ENCODE results near the gene PRKAR1B. TPM values are rescaled to one million over a fixed set of nuclear protein-coding genes. Genes with fewer than 3 reads are reported as not detected.
"Not testable (repeated sequence)": the region's sequence is repeated elsewhere in the genome, so short reads cannot be mapped to it uniquely, and the experiment has no call there.

Gene PRKAR1B
- total RNA-seq, 2 donors from 2014 or later: 12.1 to 54.1 TPM

- DNase-seq (ENCODE audit: low spot score in 2 of 2): no peak
- no peak for ATAC-seq
- Mint-ChIP-seq H3K27ac (no peak overlapping the region), H3K9me3 (peaks cover 0 to 6% of the 10 kb centered on the region in 2 donors), H3K36me3 (peaks cover 4 to 14% of the 10 kb centered on the region in 2 donors)
Observed at GRCh38 chr7:659306-659847, 67.7 kb downstream of the PRKAR1B start.

DNA sequence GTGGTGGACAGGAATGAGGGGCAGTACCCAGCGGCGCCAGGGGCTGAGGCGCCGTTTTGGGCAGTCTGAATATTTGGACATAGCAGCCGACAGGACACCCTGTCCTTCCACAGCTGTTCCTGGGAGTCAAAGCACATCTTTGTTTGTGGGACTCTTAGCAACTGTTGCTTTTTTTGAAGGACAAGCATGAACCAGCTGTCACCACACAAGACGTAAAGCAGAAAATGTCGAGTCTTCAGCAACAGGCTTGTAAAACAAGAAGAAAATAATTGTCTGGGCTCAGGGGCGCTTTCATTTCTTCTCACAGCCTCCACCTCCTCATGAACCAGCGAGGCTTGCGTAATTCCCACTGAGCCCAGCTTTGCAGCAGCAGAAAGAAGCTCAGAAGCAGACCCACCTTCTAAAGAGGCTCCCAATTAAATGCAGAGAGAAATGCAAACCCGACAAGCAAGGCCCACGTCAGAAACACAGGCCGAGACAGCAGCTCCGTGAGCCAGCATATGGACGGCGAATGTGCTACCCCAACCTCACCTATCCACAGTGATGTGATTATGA, 69.4 kb downstream of the PRKAR1B start:
- no peak for ATAC-seq
- no peak overlapping the region for H3K27ac Mint-ChIP-seq
- DNase-seq (ENCODE audit: low spot score in 2 of 2): no peak

DNA sequence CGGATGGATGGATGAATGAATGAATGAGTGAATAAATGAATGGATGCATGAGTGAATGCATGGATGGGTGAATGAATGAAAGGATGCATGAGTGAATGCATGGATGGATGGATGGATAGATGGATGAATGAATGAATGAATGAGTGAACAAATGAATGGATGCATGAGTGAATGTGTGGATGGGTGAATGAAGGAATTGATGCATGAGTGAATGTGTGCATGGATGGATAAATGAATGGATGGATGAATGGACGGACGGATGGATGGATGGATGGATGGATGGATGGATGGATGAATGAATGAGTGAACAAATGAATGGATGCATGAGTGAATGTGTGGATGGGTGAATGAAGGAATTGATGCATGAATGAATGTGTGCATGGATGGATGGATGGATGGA, 70.1 kb downstream of the PRKAR1B start:
- H3K27ac Mint-ChIP-seq; H3K9me3 Mint-ChIP-seq; DNase-seq (ENCODE audit: low spot score in 2 of 2); ATAC-seq: not testable (repeated sequence)
- H3K36me3 Mint-ChIP-seq: peaks cover 4 to 14% of the 10 kb centered on the region in 2 donors

More for the DNA sequence above, 69.4 kb downstream of the PRKAR1B start:
- Mint-ChIP-seq H3K9me3 (peaks cover 0 to 6% of the 10 kb centered on the region in 2 donors), H3K36me3 (peaks cover 4 to 14% of the 10 kb centered on the region in 2 donors)

- no peak overlapping the region for H3K27ac Mint-ChIP-seq
- peaks cover 4 to 14% of the 10 kb centered on the region in 2 donors for H3K36me3 Mint-ChIP-seq
- DNase-seq (ENCODE audit: low spot score in 2 of 2): no peak
Observed at GRCh38 chr7:655758-656157, 71.3 kb downstream of the PRKAR1B start.

DNA sequence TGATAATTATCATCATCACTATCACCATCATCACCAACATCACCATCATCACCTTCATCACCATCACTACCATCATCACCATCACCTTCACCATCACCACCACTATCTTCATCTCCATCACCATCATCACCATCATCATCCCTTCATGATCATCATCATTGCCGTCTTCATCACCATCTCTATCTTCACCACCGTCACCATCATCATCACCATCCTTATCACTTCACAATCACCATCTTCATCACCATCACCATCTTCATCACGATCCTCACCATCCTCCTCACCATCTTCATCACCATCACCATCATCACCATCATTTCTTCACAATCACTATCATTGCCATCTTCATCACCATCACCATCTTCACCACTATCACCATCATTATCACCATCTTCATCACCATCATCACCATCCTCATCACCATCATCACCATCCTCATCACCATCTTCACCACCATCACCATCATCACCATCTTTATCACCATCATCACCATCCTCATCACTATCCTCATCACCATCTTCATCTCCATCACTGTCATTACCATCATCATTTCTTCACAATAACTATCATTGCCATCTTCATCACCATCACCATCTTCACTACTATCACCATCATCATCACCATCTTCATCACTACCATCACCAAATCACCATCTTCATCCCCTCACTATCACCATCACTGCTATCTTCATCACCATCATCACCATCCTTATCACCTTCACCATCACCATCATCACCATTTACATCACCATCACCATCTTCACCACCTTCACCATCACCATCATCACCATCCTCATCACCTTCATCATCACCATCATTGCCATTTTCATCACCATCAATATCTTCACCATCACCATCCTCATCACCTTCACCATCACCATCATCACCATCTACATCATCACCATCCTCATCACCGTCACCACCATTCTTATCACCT, 73.0 kb downstream of the PRKAR1B start:
- peaks cover under 1 to 3% of the 10 kb centered on the region in 2 donors for H3K36me3 Mint-ChIP-seq
- no peak for ATAC-seq
- no peak overlapping the region for H3K27ac Mint-ChIP-seq
- H3K9me3 Mint-ChIP-seq: peaks cover 0 to 2% of the 10 kb centered on the region in 2 donors
- no peak for DNase-seq (ENCODE audit: low spot score in 2 of 2)

More at GRCh38 chr7:655758-656157, 71.3 kb downstream of the PRKAR1B start:
- H3K9me3 Mint-ChIP-seq: peaks cover 0 to 6% of the 10 kb centered on the region in 2 donors
- ATAC-seq: peak in 1 of 2 donors; percentile 28

DNA sequence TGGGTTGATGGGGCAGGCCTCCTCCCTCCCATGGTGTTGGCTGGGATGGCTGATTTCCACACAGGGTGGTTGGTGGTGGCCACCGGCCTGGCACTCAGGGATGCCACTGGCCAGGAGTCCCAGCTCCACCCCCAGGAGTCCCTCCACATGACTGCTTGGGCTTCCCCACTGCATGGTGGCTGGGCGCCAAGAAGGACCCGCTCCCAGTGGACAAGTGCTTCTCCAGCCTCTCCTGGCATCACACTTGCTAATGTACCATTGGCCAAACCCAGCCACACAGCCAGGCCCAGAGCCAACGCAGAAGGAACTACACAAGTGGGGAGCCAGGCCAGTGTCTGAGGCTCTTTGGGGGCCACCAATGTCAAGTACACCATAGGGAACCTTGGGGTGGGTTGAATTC, 74.2 kb downstream of the PRKAR1B start:
- H3K36me3 Mint-ChIP-seq: no peaks in the 10 kb centered on the region
- H3K9me3 Mint-ChIP-seq: no peaks in the 10 kb centered on the region
- H3K27ac Mint-ChIP-seq: no peak overlapping the region
- ATAC-seq (no peak), DNase-seq (ENCODE audit: low spot score in 2 of 2) (no peak)

DNA sequence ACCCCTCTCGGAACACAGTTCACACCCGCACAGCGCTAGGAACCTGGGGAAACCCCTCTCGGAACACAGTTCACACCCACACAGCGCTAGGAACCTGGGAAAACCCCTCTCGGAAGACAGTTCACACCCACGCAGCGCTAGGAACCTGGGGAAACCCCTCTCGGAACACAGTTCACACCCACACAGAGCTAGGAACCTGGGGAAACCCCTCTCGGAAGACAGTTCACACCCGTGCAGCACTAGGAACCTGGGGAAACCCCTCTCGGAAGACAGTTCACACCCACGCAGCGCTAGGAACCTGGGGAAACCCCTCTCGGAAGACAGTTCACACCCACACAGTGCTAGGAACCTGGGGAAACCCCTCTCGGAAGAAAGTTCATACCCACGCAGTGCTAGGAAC, 74.9 kb downstream of the PRKAR1B start:
- not testable (repeated sequence) for H3K27ac Mint-ChIP-seq; ATAC-seq; DNase-seq (ENCODE audit: low spot score in 2 of 2); H3K36me3 Mint-ChIP-seq; H3K9me3 Mint-ChIP-seq

DNA sequence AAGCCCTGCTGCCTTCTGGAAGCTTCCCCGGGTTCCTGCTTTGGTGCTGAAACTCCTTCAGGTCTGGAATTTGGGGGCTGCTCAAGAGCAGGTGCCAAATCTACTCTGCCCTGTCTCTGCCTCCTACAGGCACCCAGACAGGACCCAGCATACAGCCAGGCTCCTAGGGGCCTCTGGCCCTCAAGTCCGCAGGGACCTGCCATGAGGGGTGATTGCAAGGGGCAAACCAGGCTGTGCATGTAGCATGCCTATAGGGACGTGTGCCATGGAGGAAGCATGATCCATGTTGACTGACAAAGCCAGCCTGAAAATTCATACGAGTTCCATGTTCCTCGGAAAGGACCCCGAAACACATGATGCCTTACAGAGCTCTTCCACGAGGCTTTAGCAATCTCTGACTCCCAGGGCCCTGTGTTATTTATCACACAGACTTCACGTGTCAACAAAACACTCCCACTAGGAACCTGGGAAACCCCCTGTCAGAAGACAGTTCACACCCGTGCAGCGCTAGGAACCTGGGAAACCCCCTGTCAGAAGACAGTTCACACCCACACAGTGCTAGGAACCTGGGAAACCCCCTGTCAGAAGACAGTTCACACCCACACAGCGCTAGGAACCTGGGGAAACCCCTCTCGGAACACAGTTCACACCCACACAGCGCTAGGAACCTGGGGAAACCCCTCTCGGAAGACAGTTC, 75.9 kb downstream of the PRKAR1B start:
- Mint-ChIP-seq H3K9me3 (no peaks in the 10 kb centered on the region), H3K36me3 (no peaks in the 10 kb centered on the region), H3K27ac (no peak overlapping the region)
- ATAC-seq (no peak), DNase-seq (ENCODE audit: low spot score in 2 of 2) (no peak)

DNA sequence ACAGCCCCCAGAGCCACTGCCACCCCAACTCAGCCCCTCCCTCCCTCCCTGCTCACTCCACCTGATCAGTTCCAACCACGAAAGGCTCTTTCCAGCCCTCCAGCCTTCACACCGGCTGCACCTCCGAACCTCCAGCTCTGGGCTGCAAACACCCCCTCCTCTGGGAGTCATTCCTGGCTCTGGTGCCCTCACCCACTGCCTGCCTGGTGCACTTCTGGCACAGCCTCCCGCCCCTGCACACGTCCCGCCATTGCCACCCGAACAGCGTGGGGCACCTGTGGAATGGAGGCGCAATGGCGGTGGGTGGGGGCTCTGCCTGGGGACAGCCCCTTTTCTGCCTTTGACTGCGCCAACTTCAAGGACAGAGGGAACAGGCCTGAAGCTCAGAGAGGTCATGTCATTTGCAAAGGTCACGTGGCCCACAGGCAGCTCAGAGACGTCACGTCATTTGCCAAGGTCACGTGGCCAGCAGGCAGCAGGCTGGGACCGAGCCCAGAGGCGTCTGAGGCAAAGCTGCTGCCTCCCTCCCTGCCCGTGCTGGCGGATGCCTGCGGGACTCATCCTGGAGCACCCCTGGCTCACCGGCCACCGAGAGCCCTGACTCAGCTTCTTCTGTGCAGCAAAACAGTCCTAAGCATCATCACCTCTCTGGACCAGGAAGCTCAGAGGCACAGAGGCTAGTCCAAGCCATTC, 76.6 kb downstream of the PRKAR1B start:
- ATAC-seq: no peak
- Mint-ChIP-seq H3K9me3 (no peaks in the 10 kb centered on the region), H3K27ac (no peak overlapping the region)

DNA sequence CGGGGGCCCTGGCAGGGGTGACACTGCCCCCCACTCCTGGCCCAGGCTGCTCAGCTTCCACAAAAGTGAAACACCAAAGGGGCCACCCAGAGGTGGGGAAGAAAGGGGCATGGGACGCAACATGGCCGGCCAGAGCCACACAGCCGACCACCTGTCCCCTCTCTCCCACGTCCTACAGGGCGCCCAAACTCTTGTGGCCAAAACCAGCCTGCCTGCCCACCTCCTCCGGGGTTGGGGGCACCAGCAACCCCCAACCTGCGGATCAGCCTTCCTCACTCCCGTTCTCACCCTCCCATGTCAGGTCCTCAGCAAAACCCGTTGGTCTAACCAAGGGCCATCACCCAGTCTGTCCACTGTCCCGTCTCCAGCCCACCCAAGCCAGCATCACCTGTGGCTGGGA, 80.1 kb downstream of the PRKAR1B start:
- peaks cover 6 to 14% of the 10 kb centered on the region in 2 donors for H3K36me3 Mint-ChIP-seq
- no peaks in the 10 kb centered on the region for H3K9me3 Mint-ChIP-seq
- ATAC-seq: no peak
- no peak overlapping the region for H3K27ac Mint-ChIP-seq
- DNase-seq (ENCODE audit: low spot score in 2 of 2): no peak

More for the DNA sequence above, 76.6 kb downstream of the PRKAR1B start:
- DNase-seq (ENCODE audit: low spot score in 2 of 2): no peak
- H3K36me3 Mint-ChIP-seq: no peaks in the 10 kb centered on the region

- Mint-ChIP-seq H3K36me3 (peaks cover 6 to 16% of the 10 kb centered on the region in 2 donors), H3K9me3 (no peaks in the 10 kb centered on the region)
- no peak for ATAC-seq
Observed at GRCh38 chr7:646487-646886, 80.6 kb downstream of the PRKAR1B start.

DNA sequence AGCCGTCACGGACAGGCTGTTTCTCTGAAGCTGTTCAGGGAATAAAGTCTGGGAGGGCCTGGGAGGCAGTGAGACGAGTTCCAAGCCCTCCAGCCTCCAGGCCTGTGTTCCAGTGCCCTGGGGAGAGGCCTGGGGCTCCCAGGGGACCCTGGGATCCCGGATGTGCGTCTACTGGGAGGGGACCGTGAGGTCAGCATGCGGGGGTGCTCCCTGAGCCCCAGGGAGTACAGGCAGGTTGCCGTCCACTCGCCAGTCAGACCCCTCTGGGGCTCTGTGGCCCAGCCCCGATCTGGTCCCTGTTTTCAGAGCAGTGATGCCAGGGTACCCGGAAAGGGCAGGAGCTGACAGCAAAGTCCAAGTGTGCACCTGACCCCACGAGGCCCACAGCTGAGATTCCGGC, 81.5 kb downstream of the PRKAR1B start:
- Mint-ChIP-seq H3K27ac (no peak overlapping the region), H3K9me3 (no peaks in the 10 kb centered on the region)

More at GRCh38 chr7:646487-646886, 80.6 kb downstream of the PRKAR1B start:
- H3K27ac Mint-ChIP-seq: no peak overlapping the region
- no peak for DNase-seq (ENCODE audit: low spot score in 2 of 2)

GRCh38 chr7:644381-645305, 82.4 kb downstream of the PRKAR1B start:
- DNase-seq (ENCODE audit: low spot score in 2 of 2) (no peak), ATAC-seq (no peak)
- Mint-ChIP-seq H3K27ac (no peak overlapping the region), H3K36me3 (peaks cover 6 to 16% of the 10 kb centered on the region in 2 donors), H3K9me3 (no peaks in the 10 kb centered on the region)

More for the DNA sequence above, 81.5 kb downstream of the PRKAR1B start:
- peaks cover 6 to 16% of the 10 kb centered on the region in 2 donors for H3K36me3 Mint-ChIP-seq
- ATAC-seq: no peak
- no peak for DNase-seq (ENCODE audit: low spot score in 2 of 2)

DNA sequence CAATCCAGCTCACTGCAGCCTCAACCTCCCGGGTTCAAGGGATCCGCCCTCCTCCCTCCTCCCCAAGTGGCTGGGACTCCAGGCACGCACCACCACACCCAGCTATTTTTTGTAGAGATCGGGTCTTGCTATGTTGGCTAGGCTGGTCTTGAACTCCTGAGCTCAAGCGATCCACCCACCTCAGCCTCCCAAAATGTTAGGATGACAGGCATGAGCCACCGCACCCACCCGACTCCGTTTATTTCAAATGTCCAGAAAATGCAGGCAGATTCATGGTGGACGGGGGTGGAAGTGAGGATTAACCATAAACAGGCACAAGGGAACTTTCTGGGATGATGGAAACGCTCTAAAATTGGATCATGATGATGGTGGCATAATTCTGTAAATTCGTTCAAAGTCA, 85.1 kb downstream of the PRKAR1B start:
- no peaks in the 10 kb centered on the region for H3K9me3 Mint-ChIP-seq
- H3K27ac Mint-ChIP-seq: no peak overlapping the region
- no peak for ATAC-seq
- peaks cover 6 to 22% of the 10 kb centered on the region in 2 donors for H3K36me3 Mint-ChIP-seq
- DNase-seq (ENCODE audit: low spot score in 2 of 2): no peak

DNA sequence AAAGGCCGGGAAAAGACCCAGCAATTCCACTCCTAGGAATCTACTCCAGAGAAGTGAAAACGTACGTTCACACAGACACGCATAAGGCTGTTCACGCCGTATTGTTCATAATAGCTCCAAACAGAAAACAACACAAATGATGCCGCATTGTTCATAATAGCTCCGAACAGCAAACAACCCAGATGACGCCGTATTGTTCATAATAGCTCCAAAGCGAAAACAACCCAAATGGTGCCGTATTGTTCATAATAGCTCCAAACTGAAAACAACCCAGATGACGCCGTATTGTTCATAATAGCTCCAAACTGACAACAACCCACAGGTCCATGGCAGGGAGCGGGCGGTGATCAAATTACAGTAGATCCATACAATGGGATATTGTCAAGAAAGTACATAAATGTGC, 85.8 kb downstream of the PRKAR1B start:
- no peak for ATAC-seq
- H3K9me3 Mint-ChIP-seq: no peaks in the 10 kb centered on the region
- no peak for DNase-seq (ENCODE audit: low spot score in 2 of 2)
- H3K36me3 Mint-ChIP-seq: peaks cover 6 to 22% of the 10 kb centered on the region in 2 donors
- peak overlapping the region in 1 of 2 donors; percentile 44 for H3K27ac Mint-ChIP-seq

Data from activated naive CD4-positive, alpha-beta T cell treated with anti-CD3 and anti-CD28 coated beads, Interleukin-2, amount 50 U/mL, for 72 hours (primary cell).